ENCODE data around the gene TBC1D2B. TPM values are rescaled to one million over a fixed set of nuclear protein-coding genes. Genes with fewer than 3 reads are reported as not detected.

The TBC1D2B gene
- polyA plus RNA-seq = 8.8 and 9.4 TPM in 2 replicates
- 17.8 and 20.8 TPM in 2 replicates for polyA minus RNA-seq

GRCh38 chr15:78077053-78077870 is at the start of gene TBC1D2B:
TSS of gene TBC1D2B (minus strand) at chr15:78077711. CDS start at chr15:78077652, 59 bp downstream.
- peaks cover 6% of the 10 kb centered on the region for H3K79me2 ChIP-seq (replicated peaks; ENCODE audit: insufficient read depth, low read length)

GRCh38 chr15:78125267-78125666 is 47.8 kb upstream of the TBC1D2B start:
- H3K36me3 ChIP-seq (ENCODE audit: insufficient read depth, low read length) = no peaks in the 10 kb centered on the region
- no peak overlapping the region for H3K4me2 ChIP-seq (ENCODE audit: low read length)
- H3K9ac ChIP-seq (ENCODE audit: low read length) = no peak overlapping the region
- no peaks in the 10 kb centered on the region for H3K27me3 ChIP-seq (ENCODE audit: insufficient read depth, low read depth, low read length)
- H3F3A ChIP-seq (ENCODE audit: insufficient read depth, low read length, poor library complexity, severe bottlenecking) = no peaks in the 10 kb centered on the region
- no peaks in the 10 kb centered on the region for H3K9me2 ChIP-seq (ENCODE audit: insufficient read depth, low read length)
- H2AFZ ChIP-seq (ENCODE audit: low read depth, low read length) = no peak overlapping the region
- H3K4me3 ChIP-seq (ENCODE audit: low read length) = no peak overlapping the region
- no peaks in the 10 kb centered on the region for H3K9me3 ChIP-seq (ENCODE audit: low read length)
- no peaks in the 10 kb centered on the region for H3K79me2 ChIP-seq (replicated peaks; ENCODE audit: insufficient read depth, low read length)
- H4K20me1 ChIP-seq (ENCODE audit: insufficient read depth) = no peaks in the 10 kb centered on the region
- H3K27ac ChIP-seq (ENCODE audit: low read length) = no peak overlapping the region
- TF ChIP-seq RAD21 (conservative IDR thresholded peaks at IDR 0.05) (no peak), MXI1 (conservative IDR thresholded peaks at IDR 0.05; ENCODE audit: poor library complexity, severe bottlenecking) (no peak)

More at GRCh38 chr15:78077053-78077870, at the start of gene TBC1D2B:
- no peaks in the 10 kb centered on the region for H3F3A ChIP-seq (ENCODE audit: insufficient read depth, low read length, poor library complexity, severe bottlenecking)
- H3K27ac ChIP-seq (ENCODE audit: low read length) = peak within 1 kb of the TSS; percentile 18
- H3K4me3 ChIP-seq (ENCODE audit: low read length) = peak within 1 kb of the TSS; percentile 97
- no peaks in the 10 kb centered on the region for H4K20me1 ChIP-seq (ENCODE audit: insufficient read depth)
- peak within 1 kb of the TSS; percentile 73 for H2AFZ ChIP-seq (ENCODE audit: low read depth, low read length)
- H3K36me3 ChIP-seq (ENCODE audit: insufficient read depth, low read length) = no peaks in the 10 kb centered on the region
- no peaks in the 10 kb centered on the region for H3K27me3 ChIP-seq (ENCODE audit: insufficient read depth, low read depth, low read length)
- no peaks in the 10 kb centered on the region for H3K9me3 ChIP-seq (ENCODE audit: low read length)
- peak within 1 kb of the TSS; percentile 91 for H3K4me2 ChIP-seq (ENCODE audit: low read length)
- TF ChIP-seq EZH2 (IDR thresholded peaks at IDR 0.05; ENCODE audit: borderline replicate concordance, insufficient read depth, low read length, poor library complexity, severe bottlenecking) (no peak), TAF1 (IDR thresholded peaks at IDR 0.05; ENCODE audit: low read depth) (no peak), MXI1 (conservative IDR thresholded peaks at IDR 0.05; ENCODE audit: poor library complexity, severe bottlenecking) (peak; percentile 46), CTCF (IDR thresholded peaks at IDR 0.05; ENCODE audit: poor library complexity, severe bottlenecking) (no peak), POLR2AphosphoS5 (IDR thresholded peaks at IDR 0.05) (peak; percentile 48), RAD21 (conservative IDR thresholded peaks at IDR 0.05) (no peak), EP300 (conservative IDR thresholded peaks at IDR 0.05; ENCODE audit: poor library complexity, severe bottlenecking) (peak; percentile 20), SMC3 (conservative IDR thresholded peaks at IDR 0.05; ENCODE audit: poor library complexity) (peak; percentile 18)
- no peaks in the 10 kb centered on the region for H3K9me2 ChIP-seq (ENCODE audit: insufficient read depth, low read length)
- peak within 1 kb of the TSS; percentile 73 for H3K9ac ChIP-seq (ENCODE audit: low read length)

GRCh38 chr15:78120523-78120922 is 43.0 kb upstream of the TBC1D2B start:
- no peak overlapping the region for H3K27ac ChIP-seq (ENCODE audit: low read length)
- no peak overlapping the region for H2AFZ ChIP-seq (ENCODE audit: low read depth, low read length)
- no peak overlapping the region for H3K9ac ChIP-seq (ENCODE audit: low read length)

More at GRCh38 chr15:78120523-78120922, 43.0 kb upstream of the TBC1D2B start:
- no peak overlapping the region for H3K4me3 ChIP-seq (ENCODE audit: low read length)
- no peaks in the 10 kb centered on the region for H4K20me1 ChIP-seq (ENCODE audit: insufficient read depth)
- no peaks in the 10 kb centered on the region for H3K27me3 ChIP-seq (ENCODE audit: insufficient read depth, low read depth, low read length)
- H3K9me3 ChIP-seq (ENCODE audit: low read length) = no peaks in the 10 kb centered on the region
- H3K79me2 ChIP-seq (replicated peaks; ENCODE audit: insufficient read depth, low read length) = no peaks in the 10 kb centered on the region
- TF ChIP-seq REST (IDR thresholded peaks at IDR 0.05; ENCODE audit: borderline replicate concordance) (no peak), SMC3 (conservative IDR thresholded peaks at IDR 0.05; ENCODE audit: poor library complexity) (no peak)
- H3K9me2 ChIP-seq (ENCODE audit: insufficient read depth, low read length) = no peaks in the 10 kb centered on the region
- H3K4me2 ChIP-seq (ENCODE audit: low read length) = no peak overlapping the region
- no peaks in the 10 kb centered on the region for H3K36me3 ChIP-seq (ENCODE audit: insufficient read depth, low read length)
- H3F3A ChIP-seq (ENCODE audit: insufficient read depth, low read length, poor library complexity, severe bottlenecking) = no peaks in the 10 kb centered on the region

Measured in neural cell (in vitro differentiated cells).